Gastrocnemius medialis (tissue), 4 donors: Measurements from ENCODE around the gene ZNF423.

Source experiments
- POLR2A ChIP-seq, 2 donors: fragments of 450-650 bp; IDR thresholded peaks; one replicate each; pipeline ENCODE4 v1.6.1; 2017; ENCODE audit warnings: antibody characterized with exemption in 2 of 2, mild to moderate bottlenecking in 2 of 2, moderate library complexity in 2 of 2
- TF ChIP-seq, protein P1 (sequence below), 5 experiments: fragments of 450-650 bp in 3 of 5; fragments of 200-600 bp in 2 of 5; sonication (generic) in 2 of 5; IDR thresholded peaks in 4 of 5; conservative IDR thresholded peaks in 1 of 5; 1 replicate in 4 of 5; 2 replicates in 1 of 5; pipeline ENCODE4 v1.5.1; 2016 to 2019; ENCODE audit warnings: antibody characterized with exemption in 5 of 5, mild to moderate bottlenecking in 3 of 5, moderate library complexity in 3 of 5

DNA sequence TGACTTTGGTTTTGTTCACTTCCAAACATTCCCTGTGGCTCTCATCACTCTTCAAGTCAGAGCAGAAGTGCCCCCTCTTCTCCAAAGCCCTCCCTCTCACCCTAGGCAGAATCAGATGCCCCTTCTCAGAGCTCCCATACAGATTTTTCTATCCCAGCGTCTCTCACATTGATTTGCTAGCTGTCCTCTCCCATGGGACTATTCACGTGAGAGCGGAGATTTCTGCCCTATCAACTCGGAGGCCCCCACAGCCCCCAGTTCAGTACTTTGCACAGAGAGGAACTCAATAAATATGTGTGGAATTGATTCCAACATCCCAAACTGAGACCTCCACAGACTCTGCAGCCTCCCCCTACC lies 299.7 kb downstream of the ZNF423 start:
- TF ChIP-seq POLR2A (IDR thresholded peaks at IDR 0.05), result no peak
- TF ChIP-seq, protein P1, sequence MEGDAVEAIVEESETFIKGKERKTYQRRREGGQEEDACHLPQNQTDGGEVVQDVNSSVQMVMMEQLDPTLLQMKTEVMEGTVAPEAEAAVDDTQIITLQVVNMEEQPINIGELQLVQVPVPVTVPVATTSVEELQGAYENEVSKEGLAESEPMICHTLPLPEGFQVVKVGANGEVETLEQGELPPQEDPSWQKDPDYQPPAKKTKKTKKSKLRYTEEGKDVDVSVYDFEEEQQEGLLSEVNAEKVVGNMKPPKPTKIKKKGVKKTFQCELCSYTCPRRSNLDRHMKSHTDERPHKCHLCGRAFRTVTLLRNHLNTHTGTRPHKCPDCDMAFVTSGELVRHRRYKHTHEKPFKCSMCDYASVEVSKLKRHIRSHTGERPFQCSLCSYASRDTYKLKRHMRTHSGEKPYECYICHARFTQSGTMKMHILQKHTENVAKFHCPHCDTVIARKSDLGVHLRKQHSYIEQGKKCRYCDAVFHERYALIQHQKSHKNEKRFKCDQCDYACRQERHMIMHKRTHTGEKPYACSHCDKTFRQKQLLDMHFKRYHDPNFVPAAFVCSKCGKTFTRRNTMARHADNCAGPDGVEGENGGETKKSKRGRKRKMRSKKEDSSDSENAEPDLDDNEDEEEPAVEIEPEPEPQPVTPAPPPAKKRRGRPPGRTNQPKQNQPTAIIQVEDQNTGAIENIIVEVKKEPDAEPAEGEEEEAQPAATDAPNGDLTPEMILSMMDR (IDR thresholded peaks at IDR 0.05 in 4 of 5, conservative IDR thresholded peaks at IDR 0.05 in 1 of 5), result no peak
